Activated CD8-positive, alpha-beta memory T cell treated with anti-CD3 and anti-CD28 coated beads, Interleukin-2, amount 50 U/mL, for 24 hours (primary cell): ENCODE measurements around the gene NSD1.
"Not testable (repeated sequence)": the region's sequence is repeated elsewhere in the genome, so short reads cannot be mapped to it uniquely, and the experiment has no call there.

ENCODE experiments used
- DNase-seq: peaks from one replicate; pipeline ENCODE4 v3.0.0-alpha.2; 2020; ENCODE audit errors: extremely low read depth

Gene NSD1

DNA sequence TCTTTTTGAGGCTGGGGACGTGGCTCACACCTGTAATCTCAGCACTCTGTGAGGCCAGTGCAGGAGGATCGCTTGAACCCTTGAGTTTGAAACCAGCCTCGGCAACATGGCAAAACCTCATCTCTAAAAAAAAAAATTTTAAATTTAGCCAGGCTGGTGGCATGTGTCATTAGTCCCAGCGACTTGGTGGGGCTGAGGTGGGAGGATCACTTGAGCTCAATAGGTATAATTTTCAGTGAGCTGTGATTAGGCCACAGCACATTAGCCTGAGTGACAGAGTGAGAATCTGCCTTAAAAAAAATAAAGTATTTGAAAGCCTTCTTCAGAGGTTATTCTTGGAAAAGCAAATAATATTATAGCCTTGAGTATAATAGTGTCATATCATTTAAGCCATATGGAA lies 41.8 kb downstream of the NSD1 start:
- DNase-seq, result no peak

DNA sequence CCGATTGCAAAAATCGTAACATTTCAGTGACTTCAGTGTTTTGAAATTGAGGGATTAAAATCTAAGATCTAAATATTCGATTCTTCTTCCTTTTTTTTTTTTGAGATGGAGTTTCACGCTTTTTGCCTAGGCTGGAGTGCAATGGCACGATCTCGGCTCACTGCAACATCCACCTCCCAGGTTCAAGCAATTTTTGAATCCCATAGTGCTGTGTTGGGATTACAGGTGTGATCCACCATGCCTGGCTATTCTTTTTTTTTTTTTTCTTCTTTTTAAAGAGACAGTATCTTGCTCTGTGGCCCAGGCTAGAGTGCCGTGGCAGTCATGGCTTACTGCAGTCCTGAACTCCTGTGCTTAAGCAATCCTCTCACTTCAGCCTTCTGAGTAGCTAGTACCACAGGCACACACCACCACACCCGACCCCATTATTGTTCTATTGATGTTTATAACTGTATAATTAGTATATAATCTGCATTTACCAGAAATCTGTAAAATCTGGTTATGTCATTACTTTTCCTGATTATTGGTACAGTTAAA lies 42.7 kb downstream of the NSD1 start:
- DNase-seq, result no peak

DNA sequence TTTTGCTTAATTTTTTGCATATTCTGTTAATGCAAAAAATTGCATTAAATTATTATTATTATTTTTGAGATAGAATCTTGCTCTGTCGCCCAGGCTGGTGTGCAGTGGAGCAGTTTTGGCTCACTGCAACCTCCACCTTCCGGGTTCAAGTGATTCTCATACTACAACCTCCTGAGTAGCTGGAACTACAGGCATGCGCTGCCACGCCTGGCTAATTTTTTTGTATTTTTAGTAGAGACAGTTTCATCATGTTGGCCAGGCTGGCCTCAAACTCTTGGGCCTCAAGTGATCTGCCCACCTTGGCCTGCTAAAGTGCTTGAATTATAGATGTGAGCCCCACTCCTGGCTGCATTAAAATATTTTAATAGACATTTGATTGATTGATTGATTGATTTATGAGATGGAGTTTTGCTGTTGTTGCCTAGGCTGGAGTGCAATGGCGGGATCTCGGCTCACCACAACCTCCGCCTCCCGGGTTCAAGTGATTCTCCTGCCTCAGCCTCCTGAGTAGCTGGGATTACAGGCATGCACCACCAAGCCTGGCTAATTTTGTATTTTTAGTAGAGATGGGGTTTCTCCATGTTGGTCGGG lies 44.4 kb downstream of the NSD1 start:
- DNase-seq, result not testable (repeated sequence)

DNA sequence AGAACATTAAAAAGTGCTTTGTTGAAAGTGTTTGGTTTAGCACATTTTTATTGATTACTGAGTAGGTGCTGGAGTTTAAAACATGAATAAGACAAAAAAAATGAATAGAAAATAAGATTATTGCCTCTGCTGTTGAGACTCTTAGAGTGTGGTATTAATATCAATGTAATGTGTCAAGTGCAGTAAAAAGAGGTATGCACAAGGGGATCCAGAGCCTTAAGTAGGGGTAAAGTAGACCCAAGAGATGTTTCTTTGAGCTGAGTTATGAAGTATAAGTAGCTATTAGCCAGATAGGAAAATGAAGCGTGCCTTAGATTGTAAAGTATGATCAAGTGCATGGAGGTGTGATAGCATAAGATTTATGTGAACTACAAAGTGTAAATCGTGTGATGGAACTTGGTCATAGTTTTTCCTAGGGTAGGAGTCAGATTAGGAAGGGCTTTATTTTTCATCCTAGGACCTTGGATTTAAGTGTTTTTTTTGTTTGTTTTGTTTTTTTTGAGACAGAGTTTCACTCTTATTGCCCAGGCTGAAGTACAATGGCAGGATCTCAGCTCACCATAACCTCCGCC lies 45.2 kb downstream of the NSD1 start:
- no peak for DNase-seq

DNA sequence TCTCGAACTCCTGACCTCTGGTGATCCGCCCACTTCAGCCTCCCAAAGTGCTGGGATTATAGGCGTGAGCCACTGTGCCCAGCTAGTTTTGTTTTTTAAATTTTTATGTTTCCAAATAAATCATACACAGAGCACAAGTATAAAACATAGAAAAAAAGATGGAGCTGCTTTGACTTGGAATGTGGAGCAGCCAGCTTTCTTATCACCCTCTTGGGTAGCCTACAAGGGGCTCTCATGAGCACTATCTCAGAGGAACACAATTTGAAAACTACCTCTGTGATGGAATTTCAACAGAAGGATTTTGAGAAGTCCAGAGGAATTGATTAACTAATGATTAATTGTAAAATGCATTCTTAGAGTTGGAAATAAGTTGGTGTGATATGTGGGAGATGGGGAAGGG lies 45.9 kb downstream of the NSD1 start:
- DNase-seq, result no peak

DNA sequence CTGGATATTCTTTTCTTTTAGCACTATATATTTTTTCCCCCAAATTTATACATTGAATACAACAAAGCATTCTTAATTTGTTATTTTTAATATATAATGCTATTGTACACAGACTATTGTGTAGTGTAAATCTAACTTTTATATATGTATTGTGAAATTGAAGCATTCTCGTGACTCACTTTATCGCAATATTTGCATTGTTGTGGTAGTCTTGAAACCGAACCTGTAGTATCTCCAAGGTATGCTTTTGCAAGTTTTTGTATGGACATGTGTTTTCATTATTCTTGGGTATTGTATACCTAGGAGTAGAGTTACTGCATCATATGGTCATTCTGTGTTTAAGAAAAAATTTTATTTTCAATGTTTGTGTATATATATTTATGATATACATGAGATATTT lies 49.6 kb downstream of the NSD1 start:
- DNase-seq, result no peak

DNA sequence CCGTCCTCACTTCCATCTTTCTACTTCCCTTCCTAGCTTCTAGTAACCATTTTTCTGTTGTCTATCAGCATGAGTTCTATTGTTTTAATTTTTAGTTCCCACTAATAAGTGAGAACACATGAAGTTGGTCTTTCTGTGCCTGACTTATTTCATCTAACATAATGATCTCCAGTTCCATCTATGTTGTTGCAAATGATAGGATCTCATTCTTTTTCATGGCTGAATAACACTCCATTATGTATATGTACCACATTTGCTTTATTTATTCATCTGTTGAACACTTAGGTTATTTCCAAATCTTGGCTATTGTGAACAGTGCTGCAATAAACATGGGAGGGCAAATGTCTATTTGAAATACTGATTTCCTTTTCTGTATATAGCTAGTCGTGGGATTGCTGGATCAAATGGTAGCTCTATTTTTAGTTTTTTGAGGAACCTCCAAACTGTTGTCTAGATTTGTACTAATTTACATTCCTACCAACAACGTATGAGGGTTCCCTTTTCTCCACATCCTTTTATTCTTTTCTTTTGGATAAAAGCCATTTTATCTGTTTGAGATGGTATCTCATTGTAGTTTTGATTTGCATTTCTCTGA lies 50.3 kb downstream of the NSD1 start:
- DNase-seq, result no peak

DNA sequence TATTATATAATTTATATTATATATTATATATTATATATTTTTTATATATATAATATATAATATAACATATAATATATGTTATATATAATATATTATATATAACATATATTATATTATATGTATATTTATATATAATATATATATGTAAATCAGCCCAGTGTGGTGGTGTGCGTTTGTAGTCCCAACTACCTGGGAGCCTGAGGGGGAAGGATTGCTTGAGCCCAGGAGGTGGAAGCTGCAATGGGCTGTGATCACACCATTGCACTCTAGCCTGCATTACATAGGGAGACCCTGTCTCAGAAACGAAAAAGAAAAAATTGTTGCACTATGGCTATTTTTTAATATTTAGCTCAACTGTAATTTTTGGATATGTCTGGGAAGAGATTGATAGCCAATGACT lies 52.4 kb downstream of the NSD1 start:
- no peak for DNase-seq

DNA sequence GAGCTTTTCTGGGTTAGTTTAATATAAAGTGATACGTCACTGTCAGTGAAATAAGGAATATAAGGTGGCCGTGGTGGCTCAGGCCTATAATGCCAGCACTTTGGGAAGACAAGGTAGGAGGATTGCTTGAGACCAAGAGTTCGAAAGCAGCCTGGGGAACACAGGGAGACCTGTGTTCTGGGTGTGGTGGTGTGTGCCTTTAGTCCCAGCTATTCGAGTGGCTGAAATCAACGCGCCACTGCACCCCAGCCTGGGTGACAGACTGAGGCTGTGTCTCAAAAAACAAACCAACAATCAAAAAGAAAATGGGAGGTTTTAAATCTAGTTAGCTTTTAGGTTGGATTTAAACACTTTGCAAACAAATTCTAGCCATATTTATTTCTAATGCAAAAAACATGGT lies 53.1 kb downstream of the NSD1 start:
- DNase-seq, result no peak

DNA sequence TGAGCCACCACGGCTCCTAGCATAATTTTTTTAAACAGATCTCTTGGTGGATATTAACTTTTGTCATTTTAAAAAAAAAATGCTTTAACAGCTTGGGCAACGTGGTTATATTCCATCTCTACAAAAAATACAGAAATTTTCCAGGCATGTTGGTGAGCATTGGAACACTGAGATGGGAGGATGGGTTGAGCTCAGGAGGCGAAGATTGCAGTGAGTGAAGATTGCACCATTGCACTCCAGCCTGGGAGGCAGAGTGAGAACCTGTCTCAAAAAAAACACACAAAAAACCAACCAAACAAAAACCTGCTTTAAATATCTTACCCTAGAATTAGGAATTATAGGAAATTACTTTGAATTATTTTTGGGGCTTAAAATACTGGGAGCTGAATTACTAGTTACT lies 55.2 kb downstream of the NSD1 start:
- DNase-seq, result no peak

DNA sequence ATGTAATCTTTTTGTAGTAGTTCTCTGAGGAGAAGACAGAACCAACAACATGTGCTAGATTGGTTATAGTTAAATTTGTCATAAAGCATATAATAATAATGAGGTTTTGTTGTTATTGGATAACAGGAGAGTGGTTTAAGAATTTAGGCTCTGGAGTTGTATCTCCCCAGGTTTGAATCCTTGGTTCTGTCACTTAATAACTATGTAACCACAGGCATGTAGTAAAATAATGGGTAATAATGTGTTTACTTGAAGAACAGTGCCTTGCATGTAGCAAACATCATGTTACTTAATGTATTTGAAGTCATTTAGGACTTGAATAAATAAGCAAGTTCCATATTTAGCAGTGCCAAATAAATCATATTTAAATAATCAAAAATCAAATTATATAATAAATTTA lies 55.8 kb downstream of the NSD1 start:
- no peak for DNase-seq

DNA sequence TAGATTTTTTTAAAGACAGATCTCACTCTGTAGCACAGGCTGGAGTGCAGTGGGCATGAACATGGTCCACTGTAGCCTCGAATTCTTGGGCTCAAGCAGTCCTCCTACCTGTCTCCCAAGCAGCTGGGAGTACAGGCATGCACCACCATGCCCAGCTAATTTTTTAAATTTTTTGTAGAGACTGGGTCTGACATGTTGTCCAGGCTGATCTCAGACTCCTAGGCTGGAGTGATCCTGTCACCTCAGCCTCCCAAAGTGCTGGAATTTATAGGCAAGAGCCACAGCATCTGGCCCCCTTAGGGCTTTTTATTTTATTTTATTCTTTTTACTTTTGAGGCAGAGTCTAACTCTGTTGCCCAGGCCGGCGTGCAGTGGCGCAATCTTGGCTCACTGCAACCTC lies 56.4 kb downstream of the NSD1 start:
- no peak for DNase-seq

DNA sequence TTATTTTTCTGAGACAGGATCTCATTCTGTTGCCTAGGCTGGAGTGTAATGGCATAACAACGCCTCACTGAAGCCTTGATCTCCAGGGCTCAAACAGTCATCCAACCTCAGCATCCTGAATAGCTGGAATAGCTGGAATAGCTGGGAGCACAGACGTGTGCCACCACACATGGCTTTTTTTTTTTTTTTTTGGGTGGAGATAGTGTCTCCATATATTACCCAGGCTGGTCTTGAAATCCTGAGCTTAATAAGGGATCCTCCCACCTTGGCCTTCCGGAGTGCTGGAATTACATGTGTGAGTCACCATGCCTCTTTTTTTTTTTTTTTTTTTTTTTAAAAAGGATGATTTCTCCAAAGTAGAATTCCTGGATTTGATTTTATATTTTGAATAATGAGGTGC lies 60.7 kb downstream of the NSD1 start:
- DNase-seq, result no peak

DNA sequence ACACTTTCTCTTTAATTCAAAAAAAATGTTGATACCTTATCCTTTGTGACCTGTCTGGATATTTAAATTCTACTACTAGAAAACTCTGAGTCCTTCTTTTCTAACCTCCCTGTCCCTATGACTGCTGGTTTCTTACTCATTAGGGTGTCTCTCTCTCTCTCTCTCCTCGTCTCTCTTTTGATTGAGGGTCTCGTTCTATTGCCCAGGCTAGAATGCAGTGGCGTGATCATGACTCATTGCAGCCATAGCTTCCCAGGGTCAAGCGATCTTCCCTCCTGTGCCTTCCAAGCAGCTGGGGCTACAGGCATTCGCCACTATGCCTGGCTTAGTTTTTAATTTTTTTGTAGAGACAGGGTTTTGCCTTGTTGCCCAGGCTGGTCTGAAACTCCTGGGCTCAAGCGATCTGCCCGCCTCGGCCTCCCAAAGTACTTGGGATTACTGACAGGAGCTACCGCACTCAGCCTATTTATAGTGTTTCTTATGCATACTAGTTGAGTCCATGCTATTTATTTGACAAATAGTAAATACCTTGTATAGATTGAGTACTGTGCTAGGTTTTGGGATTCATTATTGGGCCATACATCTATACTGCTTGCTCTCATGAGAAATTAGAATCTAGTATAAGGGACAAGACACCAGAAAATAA lies 61.9 kb downstream of the NSD1 start:
- DNase-seq, result no peak

DNA sequence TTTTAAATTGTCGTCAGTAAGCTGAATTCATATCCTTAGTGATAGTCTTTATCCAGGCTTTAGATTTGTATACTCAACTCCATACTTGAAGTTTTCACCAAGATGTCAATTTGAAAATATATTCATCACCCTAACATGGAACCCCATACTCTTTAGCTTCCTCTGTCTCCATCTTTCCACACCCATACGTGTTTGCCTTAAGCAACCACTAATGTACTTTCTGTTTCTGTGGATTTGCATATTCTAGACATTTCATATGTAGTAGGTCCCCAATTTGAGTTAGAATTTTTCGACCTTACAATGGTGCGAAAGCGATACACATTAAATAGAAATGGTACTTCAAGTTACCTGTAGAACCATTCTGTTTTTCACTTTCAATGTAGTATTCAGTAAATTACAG lies 65.2 kb downstream of the NSD1 start:
- no peak for DNase-seq

DNA sequence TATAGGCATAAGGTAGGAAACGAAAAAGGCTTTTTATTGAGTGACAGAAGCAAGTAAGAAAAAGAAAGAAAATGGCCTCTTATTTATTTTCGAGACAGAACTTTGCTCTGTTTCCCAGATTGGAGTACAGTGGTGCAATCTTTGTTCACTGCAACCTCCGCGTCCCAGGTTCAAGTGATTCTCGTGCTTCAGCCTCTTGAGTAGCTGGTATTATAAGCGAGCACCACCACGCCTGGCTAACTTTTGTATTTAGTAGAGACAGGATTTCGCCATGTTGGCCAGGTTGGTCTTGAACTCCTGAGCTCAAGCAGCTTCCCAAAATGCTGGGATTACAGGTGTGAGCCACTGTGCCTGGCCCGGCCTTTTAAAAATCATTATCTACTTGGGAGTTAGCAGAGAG lies 70.7 kb downstream of the NSD1 start:
- no peak for DNase-seq

DNA sequence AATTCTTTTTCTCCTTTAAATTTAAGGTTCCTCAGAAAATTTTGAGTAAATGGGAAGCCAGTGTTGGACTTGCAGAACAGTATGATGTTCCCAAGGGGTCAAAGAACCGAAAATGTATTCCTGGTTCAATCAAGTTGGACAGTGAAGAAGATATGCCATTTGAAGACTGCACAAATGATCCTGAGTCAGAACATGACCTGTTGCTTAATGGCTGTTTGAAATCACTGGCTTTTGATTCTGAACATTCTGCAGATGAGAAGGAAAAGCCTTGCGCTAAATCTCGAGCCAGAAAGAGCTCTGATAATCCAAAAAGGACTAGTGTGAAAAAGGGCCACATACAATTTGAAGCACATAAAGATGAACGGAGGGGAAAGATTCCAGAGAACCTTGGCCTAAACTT lies 76.0 kb downstream of the NSD1 start:
- DNase-seq, result no peak

DNA sequence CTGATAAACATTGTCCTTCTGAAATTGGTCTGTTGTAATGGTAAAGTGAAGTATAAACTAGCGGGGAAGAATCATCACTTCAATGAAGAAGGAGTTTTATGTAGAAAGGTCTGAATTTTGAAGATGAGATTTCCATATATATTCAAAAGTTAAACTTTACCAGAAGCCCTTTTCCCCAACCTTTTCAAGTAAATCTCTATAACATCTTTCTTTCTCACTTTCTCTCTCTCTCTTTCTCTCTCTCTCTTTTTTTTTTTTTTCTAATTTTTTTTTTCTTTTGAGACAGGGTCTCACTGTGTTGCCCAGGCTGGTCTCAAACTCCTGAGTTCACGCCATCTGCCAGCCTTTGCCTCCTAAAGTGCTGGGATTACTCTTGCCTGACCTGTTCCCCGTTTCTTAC lies 78.7 kb downstream of the NSD1 start:
- no peak for DNase-seq

DNA sequence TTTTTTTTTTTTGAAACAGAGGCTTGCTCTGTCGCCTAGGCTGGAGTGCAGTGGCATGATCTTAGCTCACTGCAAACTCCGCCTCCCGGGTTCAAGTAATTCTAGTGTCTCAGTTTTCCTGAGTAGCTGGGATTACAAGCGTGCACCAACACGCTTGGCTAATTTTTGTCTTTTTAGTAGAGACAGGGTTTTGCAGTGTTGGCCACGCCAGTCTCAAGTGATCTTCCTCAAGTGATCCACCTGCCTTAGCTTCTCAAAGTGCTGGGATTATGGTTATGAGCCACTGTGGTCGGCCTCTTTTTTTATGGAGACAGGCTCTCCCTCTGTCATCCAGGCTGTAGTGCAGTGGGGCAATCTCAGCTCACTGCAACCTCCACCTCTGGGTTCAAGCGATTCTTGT lies 87.0 kb downstream of the NSD1 start:
- DNase-seq, result no peak

DNA sequence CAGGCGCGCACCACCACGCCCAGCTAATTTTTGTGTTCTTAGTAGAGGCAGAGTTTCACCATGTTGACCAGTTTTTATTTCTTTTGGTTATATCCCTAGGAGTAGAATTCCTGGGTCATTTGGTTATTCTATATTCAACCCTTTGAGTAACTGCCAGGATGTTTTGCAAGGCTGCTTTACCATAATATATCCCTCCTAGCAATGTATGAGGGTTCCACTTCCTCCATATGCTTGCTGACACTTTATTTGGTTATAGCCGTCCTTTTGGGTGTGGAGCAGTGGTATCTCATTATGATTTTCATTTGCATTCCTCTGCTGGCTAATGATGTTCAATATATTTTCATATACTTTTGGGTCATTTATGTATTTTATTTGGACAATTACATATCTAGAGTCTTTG lies 88.7 kb downstream of the NSD1 start:
- DNase-seq, result no peak

DNA sequence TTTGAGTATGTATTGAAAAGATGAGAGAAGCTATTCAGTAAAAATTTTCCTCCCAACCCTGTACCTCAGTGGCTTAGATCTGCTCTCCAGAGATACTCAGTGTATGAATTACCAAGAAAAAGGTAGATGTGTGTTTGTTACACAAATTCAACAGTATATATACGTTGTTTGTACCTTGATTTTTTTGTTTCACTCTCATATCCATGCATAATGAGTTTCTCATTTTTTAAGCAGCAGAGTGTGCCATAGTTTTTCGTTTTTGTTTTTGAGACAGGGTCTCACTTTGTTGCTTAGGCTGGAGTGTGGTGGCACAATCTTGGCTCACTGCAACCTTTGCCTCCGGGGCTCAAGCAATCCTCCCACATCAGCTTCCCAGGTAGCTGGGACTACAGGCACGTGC lies 92.2 kb downstream of the NSD1 start:
- no peak for DNase-seq

DNA sequence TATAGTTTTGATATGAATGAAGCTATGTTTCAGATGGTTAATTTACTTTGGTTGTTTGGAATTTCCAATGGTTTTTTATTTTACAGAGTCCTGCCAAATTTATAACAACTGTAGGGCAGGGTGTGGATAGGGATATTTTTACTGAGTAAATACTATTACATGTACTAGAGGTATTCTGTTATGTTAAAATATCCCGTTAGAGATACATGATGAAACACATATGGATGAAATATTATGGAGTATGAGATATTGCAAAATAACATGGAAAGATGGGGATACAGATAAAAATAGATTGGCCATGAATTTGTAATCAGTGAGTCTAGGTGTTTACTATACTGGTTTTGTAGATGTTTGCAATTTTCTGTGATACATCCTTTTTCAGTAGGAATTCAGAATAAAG lies 93.3 kb downstream of the NSD1 start:
- no peak for DNase-seq

DNA sequence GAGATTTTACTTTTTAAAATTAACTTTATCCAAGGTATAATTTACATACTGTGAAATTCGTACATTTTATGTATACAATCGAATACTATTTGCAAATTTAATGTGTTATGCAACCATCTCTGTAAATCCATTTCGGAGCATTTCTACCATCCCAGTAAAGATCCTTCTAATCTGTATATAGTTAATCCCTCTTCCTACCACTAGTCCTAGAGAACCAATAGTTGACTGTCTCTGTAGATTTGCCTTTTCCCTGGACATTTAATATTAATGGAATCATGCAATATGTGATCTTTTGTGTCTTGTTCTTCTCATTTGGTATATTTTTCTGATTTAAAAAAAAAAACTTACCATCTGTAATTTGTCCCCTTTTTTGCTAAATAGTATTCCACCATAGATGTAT lies 95.2 kb downstream of the NSD1 start:
- DNase-seq, result no peak
